HUES48 (cell line): ENCODE data around the gene SURF4.
A peak's percentile ranks its signal among the peaks of the same experiment; 100 is the strongest.

Experiments
- H3K27ac ChIP-seq: one replicate; pipeline ENCODE4 v1.7.0; 2013; ENCODE audit warnings: low read depth, low read length, inconsistent platforms
- H3K27me3 ChIP-seq: 2 replicates; pipeline ENCODE4 v1.6.1; 2013; ENCODE audit warnings: mild to moderate bottlenecking, low read length; ENCODE audit not compliant: control insufficient read depth, insufficient read depth
- H3K36me3 ChIP-seq: 2 replicates; pipeline ENCODE4 v1.6.1; 2013; ENCODE audit warnings: low read length; ENCODE audit not compliant: control insufficient read depth, insufficient read depth
- H3K4me1 ChIP-seq: 2 replicates; pipeline ENCODE4 v1.6.1; 2013; ENCODE audit warnings: mild to moderate bottlenecking, low read length; ENCODE audit not compliant: control insufficient read depth, insufficient read depth
- H3K4me3 ChIP-seq: 2 replicates; pipeline ENCODE4 v1.5.1; 2013; ENCODE audit warnings: mild to moderate bottlenecking, low read depth, low read length
- H3K9ac ChIP-seq: 2 replicates; pipeline ENCODE4 v1.6.1; 2013; ENCODE audit warnings: mild to moderate bottlenecking, low read depth, low read length, moderate library complexity
- H3K9me3 ChIP-seq: 2 replicates; pipeline ENCODE4 v1.6.1; 2013; ENCODE audit warnings: low read length; ENCODE audit not compliant: control insufficient read depth, insufficient read depth

Gene SURF4

GRCh38 chr9:133351908-133352634 is 23.8 kb downstream of the SURF4 start:
- Histone ChIP-seq H3K4me3 (no peak overlapping the region), H3K27me3 (no peaks in the 10 kb centered on the region), H3K27ac (peak overlapping the region; percentile 43), H3K9me3 (no peaks in the 10 kb centered on the region), H3K36me3 (peaks cover 59% of the 10 kb centered on the region), H3K9ac (no peak overlapping the region), H3K4me1 (0 out of 2 replicates have a peak, but pooled peaks cover 6% of the 10 kb centered on the region)

GRCh38 chr9:133351526-133351907 is 24.3 kb downstream of the SURF4 start:
- H3K4me3 ChIP-seq = no peak overlapping the region
- H3K9me3 ChIP-seq = no peaks in the 10 kb centered on the region
- H3K27ac ChIP-seq = peak overlapping the region; percentile 43
- H3K27me3 ChIP-seq = no peaks in the 10 kb centered on the region
- H3K36me3 ChIP-seq = peaks cover 59% of the 10 kb centered on the region
- no peak overlapping the region for H3K9ac ChIP-seq
- H3K4me1 ChIP-seq = 0 out of 2 replicates have a peak, but pooled peaks cover 7% of the 10 kb centered on the region

- peak overlapping the region; percentile 98 for H3K27ac ChIP-seq
- H3K9ac ChIP-seq = no peak overlapping the region
- no peaks in the 10 kb centered on the region for H3K27me3 ChIP-seq
- peak overlapping the region; percentile 98 for H3K4me3 ChIP-seq
- peaks cover 10% of the 10 kb centered on the region; the same call in 1 of the 2 replicates for H3K4me1 ChIP-seq
- no peaks in the 10 kb centered on the region for H3K9me3 ChIP-seq
- H3K36me3 ChIP-seq = peaks cover 73% of the 10 kb centered on the region
These were observed 25.8 kb downstream of the SURF4 start for GRCh38 chr9:133349965-133350616.

GRCh38 chr9:133348718-133349573 is 26.9 kb downstream of the SURF4 start:
- Histone ChIP-seq H3K27ac (peak overlapping the region; percentile 98), H3K9ac (peak overlapping the region; percentile 96), H3K9me3 (no peaks in the 10 kb centered on the region), H3K4me3 (peak overlapping the region; percentile 98), H3K27me3 (no peaks in the 10 kb centered on the region), H3K4me1 (peaks cover 10% of the 10 kb centered on the region; the same call in 1 of the 2 replicates), H3K36me3 (peaks cover 76% of the 10 kb centered on the region)

GRCh38 chr9:133347985-133348717 is 27.7 kb downstream of the SURF4 start, which contains the start of the genes MED22 and RPL7A:
TSS of gene MED22 (minus strand) at chr9:133348131. CDS start at chr9:133346662, 1,469 bp downstream.
TSS of gene RPL7A (plus strand) at chr9:133348218. CDS start at chr9:133348244, 26 bp downstream.
- Histone ChIP-seq H3K27ac (peak within 1 kb of the TSS; percentile 98), H3K9ac (peak within 1 kb of the TSS; percentile 96), H3K4me3 (peak within 1 kb of the TSS; percentile 98), H3K27me3 (no peaks in the 10 kb centered on the region), H3K36me3 (peaks cover 77% of the 10 kb centered on the region), H3K4me1 (peaks cover 10% of the 10 kb centered on the region; the same call in 1 of the 2 replicates), H3K9me3 (no peaks in the 10 kb centered on the region)

GRCh38 chr9:133347515-133347984 is 28.3 kb downstream of the SURF4 start:
- peak overlapping the region; percentile 98 for H3K4me3 ChIP-seq
- peaks cover 77% of the 10 kb centered on the region for H3K36me3 ChIP-seq
- H3K27ac ChIP-seq = peak overlapping the region; percentile 98
- H3K27me3 ChIP-seq = no peaks in the 10 kb centered on the region
- no peaks in the 10 kb centered on the region for H3K9me3 ChIP-seq
- peak overlapping the region; percentile 96 for H3K9ac ChIP-seq
- peaks cover 10% of the 10 kb centered on the region; the same call in 1 of the 2 replicates for H3K4me1 ChIP-seq

GRCh38 chr9:133346021-133346785 is 29.7 kb downstream of the SURF4 start:
- Histone ChIP-seq H3K27ac (no peak overlapping the region), H3K9me3 (no peaks in the 10 kb centered on the region), H3K4me3 (peak overlapping the region; percentile 98), H3K27me3 (no peaks in the 10 kb centered on the region), H3K4me1 (peaks cover 10% of the 10 kb centered on the region; the same call in 1 of the 2 replicates), H3K36me3 (peaks cover 75% of the 10 kb centered on the region), H3K9ac (0 out of 2 replicates have a peak overlapping the region, but pooled peaks have one; percentile 85)

- Histone ChIP-seq H3K36me3 (peaks cover 75% of the 10 kb centered on the region), H3K27me3 (no peaks in the 10 kb centered on the region), H3K4me1 (peaks cover 10% of the 10 kb centered on the region; the same call in 1 of the 2 replicates), H3K4me3 (no peak overlapping the region), H3K9me3 (no peaks in the 10 kb centered on the region), H3K9ac (no peak overlapping the region), H3K27ac (no peak overlapping the region)
These were observed 30.3 kb downstream of the SURF4 start for GRCh38 chr9:133345596-133345995.

- H3K27me3 ChIP-seq = no peaks in the 10 kb centered on the region
- H3K4me1 ChIP-seq = peaks cover 10% of the 10 kb centered on the region; the same call in 1 of the 2 replicates
- no peak overlapping the region; the same call in 1 of the 2 replicates for H3K9ac ChIP-seq
- peaks cover 75% of the 10 kb centered on the region for H3K36me3 ChIP-seq
- no peak overlapping the region for H3K4me3 ChIP-seq
- H3K27ac ChIP-seq = no peak overlapping the region
- H3K9me3 ChIP-seq = no peaks in the 10 kb centered on the region
These were observed 30.9 kb downstream of the SURF4 start for GRCh38 chr9:133344979-133345378.
